A673 (cell line): ENCODE data around the gene USP20. TPM values are rescaled to one million over a fixed set of nuclear protein-coding genes. Genes with fewer than 3 reads are reported as not detected.
A peak's percentile ranks its signal among the peaks of the same experiment; 100 is the strongest.

Experiments
- BruUV-seq: library from RNA; stranded (reverse); fragments of 400-500 nt; replicated peaks from 2 replicates; lab custom pipeline; 2021; lab: Mats Ljungman, UMichigan
- CTCF ChIA-PET: fragments of 300-600 bp; sonication (Branson Sonifier 250); formaldehyde crosslinking; loops from one replicate; lab custom pipeline; 2022; ENCODE audit warnings: antibody characterized with exemption; lab: Charles Lee
- POLR2A ChIA-PET: fragments of 300-600 bp; sonication (Branson Sonifier 250); formaldehyde crosslinking; loops from one replicate; lab custom pipeline; 2022; ENCODE audit warnings: antibody characterized with exemption; ENCODE audit not compliant: low non-redundant PET; lab: Charles Lee
- DNase-seq: peaks from one replicate; pipeline ENCODE4 v3.0.0-alpha.2; 2015; ENCODE audit warnings: low spot score
- H3K27ac ChIP-seq: fragments of 200-600 bp; sonication (generic); 2 replicates; pipeline ENCODE4 v1.5.1; 2016; ENCODE audit warnings: mixed run types, low read depth, mild to moderate bottlenecking, mixed read lengths, antibody characterized with exemption, low read length; ENCODE audit not compliant: poor library complexity, severe bottlenecking
- H3K27me3 ChIP-seq: fragments of 200-600 bp; sonication (generic); replicated peaks from 2 replicates; pipeline ENCODE4 v1.6.1; 2017; ENCODE audit warnings: mixed run types, low read depth, mild to moderate bottlenecking, mixed read lengths, antibody characterized with exemption, low read length; ENCODE audit not compliant: insufficient read depth, poor library complexity
- H3K36me3 ChIP-seq: fragments of 200-600 bp; sonication (generic); 2 replicates; pipeline ENCODE4 v1.6.1; 2016; ENCODE audit warnings: mixed run types, mild to moderate bottlenecking, mixed read lengths, antibody characterized with exemption, low read length; ENCODE audit not compliant: insufficient read depth, poor library complexity, severe bottlenecking
- H3K4me1 ChIP-seq: fragments of 200-600 bp; sonication (generic); 2 replicates; pipeline ENCODE4 v1.6.1; 2017; ENCODE audit warnings: mixed run types, mild to moderate bottlenecking, mixed read lengths, antibody characterized with exemption, low read length; ENCODE audit not compliant: insufficient read depth, poor library complexity, severe bottlenecking
- H3K4me3 ChIP-seq: fragments of 200-600 bp; sonication (generic); 2 replicates; pipeline ENCODE4 v1.5.1; 2016; ENCODE audit warnings: low read depth, mixed run types, mild to moderate bottlenecking, mixed read lengths, low read length; ENCODE audit not compliant: poor library complexity, severe bottlenecking
- H3K9me3 ChIP-seq: fragments of 200-600 bp; sonication (generic); 2 replicates; pipeline ENCODE4 v1.6.1; 2016; ENCODE audit warnings: mixed run types, low read depth, mild to moderate bottlenecking, mixed read lengths, antibody characterized with exemption, low read length; ENCODE audit not compliant: poor library complexity, severe bottlenecking
- EZH2 ChIP-seq: fragments of 200-600 bp; sonication (generic); IDR thresholded peaks from 2 replicates; pipeline ENCODE4 v1.6.1; 2017; ENCODE audit warnings: borderline replicate concordance, low read depth, mild to moderate bottlenecking, mixed read lengths, antibody characterized with exemption, low read length; ENCODE audit not compliant: poor library complexity, severe bottlenecking
- intact Hi-C: fragments of 100-400 bp; cut with micrococcal nuclease; formaldehyde crosslinking; loops from one replicate; pipeline ENCODE4 v1.10.0; 2022; ENCODE audit not compliant: unreplicated experiment
- total RNA-seq: library from RNA; stranded (reverse); gene quantifications from 2 replicates; pipeline ENCODE4 v1.2.3, GENCODE V29; 2021
- TF ChIP-seq, protein P1 (sequence below): fragments of 300-800, 200-600 bp; sonication (generic); conservative IDR thresholded peaks from 2 replicates; pipeline ENCODE4 v1.5.1; 2017; ENCODE audit warnings: low read depth, mild to moderate bottlenecking, antibody characterized with exemption, low read length, moderate library complexity, mixed read lengths

USP20 gene
- total RNA-seq, 1 experiment from 2014 or later: 17.1 TPM

DNA sequence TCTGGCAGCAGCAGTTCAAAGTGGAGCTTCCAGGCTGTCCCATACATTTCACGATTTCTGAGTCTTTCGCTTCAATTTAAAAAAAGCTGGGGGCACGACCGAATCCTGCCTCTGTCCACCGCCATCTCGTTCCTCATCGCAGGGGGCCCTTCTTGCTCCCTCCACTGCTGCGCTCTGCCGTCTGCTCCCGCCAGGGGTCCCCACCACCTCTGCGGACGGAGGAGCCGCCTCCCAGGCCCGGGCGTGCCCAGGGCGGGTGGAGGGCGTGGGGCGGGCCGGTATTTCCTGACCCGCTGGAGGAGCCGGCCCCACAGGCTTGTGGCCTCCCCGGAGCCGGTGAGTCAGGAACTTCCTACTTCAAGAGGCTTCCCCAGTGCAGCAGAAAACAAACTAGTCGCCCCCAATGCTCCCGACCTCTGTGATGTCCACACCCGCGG lies 50.4 kb downstream of the USP20 start:
- no peak overlapping the region for H3K4me3 ChIP-seq

DNA sequence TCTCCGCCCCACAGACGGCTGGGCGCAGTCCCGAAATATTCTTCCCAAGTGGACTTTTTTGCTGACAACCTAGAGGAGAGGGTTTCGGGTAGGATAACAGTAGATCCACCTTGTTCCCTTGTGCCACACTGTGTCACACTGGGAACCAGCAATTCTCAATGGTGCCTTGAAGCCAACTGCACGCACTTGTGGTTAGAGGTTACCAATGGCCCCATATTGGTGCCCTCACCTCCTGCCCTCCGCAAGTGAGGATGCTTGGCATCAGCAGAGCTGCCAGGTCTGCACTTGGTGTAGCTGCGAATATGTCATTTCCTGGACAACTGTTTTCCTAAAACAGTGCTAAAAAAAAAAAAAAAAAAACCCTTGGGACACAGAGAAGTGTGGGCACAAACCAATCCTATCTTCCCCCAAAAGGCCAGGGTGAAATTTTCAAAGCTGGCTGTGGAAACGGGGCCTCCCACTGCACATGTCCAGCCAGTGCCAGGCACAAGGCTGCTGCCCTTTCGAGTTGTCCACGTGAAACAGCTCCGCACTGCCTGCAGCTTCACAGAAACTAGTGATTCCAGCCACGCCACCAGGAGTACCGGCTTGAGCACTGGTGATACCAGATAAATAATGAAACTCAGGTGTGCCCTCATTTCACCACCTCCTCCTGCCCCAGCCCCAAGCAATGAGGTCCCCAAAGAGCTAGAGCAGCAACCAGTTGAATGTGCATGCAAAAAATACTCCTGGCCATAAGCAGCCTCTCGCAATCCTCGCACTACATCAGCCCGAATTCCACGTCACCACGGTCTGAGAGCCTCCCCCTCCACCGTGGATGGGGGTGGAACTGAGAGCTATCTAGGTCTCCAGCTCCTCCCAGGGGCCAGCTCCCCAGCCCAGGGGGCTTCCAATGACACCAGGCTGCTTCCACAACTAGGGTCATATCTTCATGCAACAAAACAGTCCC lies 51.2 kb downstream of the USP20 start:
- Histone ChIP-seq H3K27me3 (no peaks in the 10 kb centered on the region), H3K27ac (peak overlapping the region; percentile 77), H3K9me3 (no peaks in the 10 kb centered on the region), H3K36me3 (peaks cover 38% of the 10 kb centered on the region), H3K4me3 (no peak overlapping the region), H3K4me1 (peaks cover 62% of the 10 kb centered on the region)
- ChIA-PET POLR2A (interaction anchor here (0.6 kb wide), 1 partner anchor 1404 kb away, joined by 3 read pairs; no protein-coding TSS in a partner anchor), CTCF (no interaction called here)
- intact Hi-C loops: no loop called here
- BruUV-seq: no TSS peak
- DNase-seq: no peak
- TF ChIP-seq EZH2: no peak
- TF ChIP-seq, protein P1, sequence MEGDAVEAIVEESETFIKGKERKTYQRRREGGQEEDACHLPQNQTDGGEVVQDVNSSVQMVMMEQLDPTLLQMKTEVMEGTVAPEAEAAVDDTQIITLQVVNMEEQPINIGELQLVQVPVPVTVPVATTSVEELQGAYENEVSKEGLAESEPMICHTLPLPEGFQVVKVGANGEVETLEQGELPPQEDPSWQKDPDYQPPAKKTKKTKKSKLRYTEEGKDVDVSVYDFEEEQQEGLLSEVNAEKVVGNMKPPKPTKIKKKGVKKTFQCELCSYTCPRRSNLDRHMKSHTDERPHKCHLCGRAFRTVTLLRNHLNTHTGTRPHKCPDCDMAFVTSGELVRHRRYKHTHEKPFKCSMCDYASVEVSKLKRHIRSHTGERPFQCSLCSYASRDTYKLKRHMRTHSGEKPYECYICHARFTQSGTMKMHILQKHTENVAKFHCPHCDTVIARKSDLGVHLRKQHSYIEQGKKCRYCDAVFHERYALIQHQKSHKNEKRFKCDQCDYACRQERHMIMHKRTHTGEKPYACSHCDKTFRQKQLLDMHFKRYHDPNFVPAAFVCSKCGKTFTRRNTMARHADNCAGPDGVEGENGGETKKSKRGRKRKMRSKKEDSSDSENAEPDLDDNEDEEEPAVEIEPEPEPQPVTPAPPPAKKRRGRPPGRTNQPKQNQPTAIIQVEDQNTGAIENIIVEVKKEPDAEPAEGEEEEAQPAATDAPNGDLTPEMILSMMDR: no peak

More for the DNA sequence above, 50.4 kb downstream of the USP20 start:
- ChIA-PET CTCF (no interaction called here), POLR2A (no interaction called here)
- peaks cover 64% of the 10 kb centered on the region for H3K4me1 ChIP-seq
- DNase-seq: peak; percentile 85
- H3K9me3 ChIP-seq: no peaks in the 10 kb centered on the region
- no TSS peak for BruUV-seq
- TF ChIP-seq, protein P1: peak; percentile 74
- TF ChIP-seq EZH2: no peak
- intact Hi-C loops: loop anchor here (2.0 kb wide), 1 partner anchor 79 kb away; no protein-coding TSS in a partner anchor
- peaks cover 32% of the 10 kb centered on the region for H3K36me3 ChIP-seq
- peak overlapping the region; percentile 77 for H3K27ac ChIP-seq
- H3K27me3 ChIP-seq: no peaks in the 10 kb centered on the region

DNA sequence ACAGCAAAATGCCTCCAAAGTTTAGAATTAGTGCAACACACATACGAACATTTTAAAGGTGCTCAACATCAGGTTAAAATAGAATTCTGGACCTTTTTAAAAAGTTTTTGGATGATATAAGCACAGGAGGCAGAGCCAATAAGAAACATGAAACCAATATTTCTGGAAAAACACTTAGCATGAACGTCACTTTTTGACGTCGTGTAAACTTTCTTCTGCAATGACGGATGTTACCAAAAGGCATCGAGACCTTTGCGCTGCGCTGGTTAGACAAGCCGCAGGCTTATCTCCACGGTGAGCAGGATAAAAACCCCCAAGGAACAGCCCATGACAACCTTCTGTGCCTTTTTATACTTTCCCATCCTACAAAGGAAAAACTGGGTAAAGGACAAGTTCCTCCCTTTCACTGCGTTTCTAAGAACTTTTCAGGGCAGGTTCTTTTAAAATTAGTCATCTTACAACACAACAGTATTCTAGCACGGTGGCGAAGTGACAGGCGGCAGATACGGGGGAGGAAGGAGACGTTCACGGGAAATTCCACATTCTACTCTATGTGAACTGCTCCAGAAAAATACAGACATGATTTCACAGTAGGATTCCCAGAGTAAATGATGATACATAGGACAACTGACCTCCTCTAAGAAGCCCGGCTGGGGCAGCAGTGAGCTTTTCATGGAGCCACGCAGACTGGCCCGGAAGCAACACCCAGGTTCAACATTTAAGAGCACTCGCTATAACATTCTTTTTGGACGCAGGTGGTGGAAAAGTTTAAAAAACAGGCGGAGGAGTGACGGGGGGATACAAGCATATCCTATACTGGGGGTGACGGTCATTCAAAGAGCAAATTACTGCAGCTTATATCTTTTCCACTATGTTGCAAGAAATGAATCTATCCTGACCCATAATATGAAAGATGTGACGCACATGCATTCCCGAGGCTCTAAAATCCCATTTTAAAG lies 52.4 kb downstream of the USP20 start:
- TF ChIP-seq, protein P1: no peak
- no peak for TF ChIP-seq EZH2
- Histone ChIP-seq H3K4me1 (peaks cover 67% of the 10 kb centered on the region), H3K4me3 (no peak overlapping the region), H3K27me3 (no peaks in the 10 kb centered on the region), H3K27ac (peak overlapping the region; percentile 77), H3K36me3 (peaks cover 35% of the 10 kb centered on the region), H3K9me3 (no peaks in the 10 kb centered on the region)
- intact Hi-C loops: no loop called here
- ChIA-PET POLR2A (interaction anchor here (0.6 kb wide), 1 partner anchor 1406 kb away, joined by 3 read pairs; no protein-coding TSS in a partner anchor), CTCF (no interaction called here)
- peak; percentile 43 for DNase-seq
- TSS peak; percentile 57 for BruUV-seq
